Medulla oblongata (tissue), 1 donor: ENCODE measurements around the gene TSPAN3.
A peak's percentile ranks its signal among the peaks of the same experiment; 100 is the strongest.

Source experiments
- DNase-seq: peaks from one replicate; pipeline ENCODE4 v3.0.0-alpha.2; 2015; ENCODE audit errors: extremely low spot score

The TSPAN3 gene

GRCh38 chr15:77009646-77010311, 61.1 kb downstream of the TSPAN3 start:
- no peak for DNase-seq

GRCh38 chr15:77009176-77009575, 61.7 kb downstream of the TSPAN3 start:
- DNase-seq, result no peak

GRCh38 chr15:77004189-77004588, 66.7 kb downstream of the TSPAN3 start:
- peak; percentile 58 for DNase-seq

- DNase-seq, result peak; percentile 81
Measured at GRCh38 chr15:77002954-77003912, 67.7 kb downstream of the TSPAN3 start.

GRCh38 chr15:77002436-77002835, 68.5 kb downstream of the TSPAN3 start:
- DNase-seq, result no peak

GRCh38 chr15:77001966-77002365, 68.9 kb downstream of the TSPAN3 start:
- no peak for DNase-seq

GRCh38 chr15:77001351-77001750, 69.6 kb downstream of the TSPAN3 start:
- DNase-seq, result no peak

- no peak for DNase-seq
Measured at GRCh38 chr15:76999996-77000395, 70.9 kb downstream of the TSPAN3 start.

- no peak for DNase-seq
Measured at GRCh38 chr15:76998663-76999285, 72.1 kb downstream of the TSPAN3 start.

GRCh38 chr15:76996526-76997401, 74.1 kb downstream of the TSPAN3 start:
- DNase-seq, result peak; percentile 62

GRCh38 chr15:76996076-76996525, 74.8 kb downstream of the TSPAN3 start:
- DNase-seq, result no peak

GRCh38 chr15:76994971-76995945, 75.7 kb downstream of the TSPAN3 start, which contains the start of gene PSTPIP1:
PSTPIP1 (plus strand) TSS chr15:76995126; CDS start chr15:76995574, 448 bp downstream.
- DNase-seq, result peak; percentile 78

GRCh38 chr15:76994496-76994895, 76.4 kb downstream of the TSPAN3 start:
- no peak for DNase-seq

- DNase-seq, result no peak
Measured at GRCh38 chr15:76994001-76994400, 76.9 kb downstream of the TSPAN3 start.

- no peak for DNase-seq
Measured at GRCh38 chr15:76993114-76993725, 77.7 kb downstream of the TSPAN3 start.

GRCh38 chr15:76991741-76992645, 78.9 kb downstream of the TSPAN3 start:
- peak; percentile 68 for DNase-seq
